GM21381 (cell line): ENCODE measurements around the gene TFG.

Experiments used
- ATAC-seq: cut with Tn5 transposase; IDR thresholded peaks from one replicate; pipeline ENCODE4 v1.9.1; 2021; ENCODE audit warnings: mild to moderate bottlenecking, moderate library complexity; ENCODE audit not compliant: unreplicated experiment

TFG gene

DNA sequence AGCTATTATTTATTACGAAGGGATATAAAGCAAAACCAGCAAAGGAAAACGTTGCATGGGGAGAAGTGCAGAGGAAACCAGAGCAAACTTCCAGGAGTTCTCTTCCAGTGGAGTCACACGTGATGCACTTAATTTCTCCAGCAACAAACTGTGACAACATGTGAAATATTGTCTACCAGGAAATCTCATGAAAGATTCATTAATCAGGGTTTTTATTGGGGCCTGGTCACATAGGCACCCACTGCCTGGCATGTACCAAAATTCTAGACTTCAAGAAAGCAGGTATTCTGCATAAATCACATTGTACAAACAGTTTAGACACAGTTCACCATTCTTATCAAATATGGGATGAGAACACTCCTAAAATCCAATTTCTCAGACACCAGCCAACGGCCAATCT lies 5.4 kb upstream of the TFG start:
- ATAC-seq = no peak

DNA sequence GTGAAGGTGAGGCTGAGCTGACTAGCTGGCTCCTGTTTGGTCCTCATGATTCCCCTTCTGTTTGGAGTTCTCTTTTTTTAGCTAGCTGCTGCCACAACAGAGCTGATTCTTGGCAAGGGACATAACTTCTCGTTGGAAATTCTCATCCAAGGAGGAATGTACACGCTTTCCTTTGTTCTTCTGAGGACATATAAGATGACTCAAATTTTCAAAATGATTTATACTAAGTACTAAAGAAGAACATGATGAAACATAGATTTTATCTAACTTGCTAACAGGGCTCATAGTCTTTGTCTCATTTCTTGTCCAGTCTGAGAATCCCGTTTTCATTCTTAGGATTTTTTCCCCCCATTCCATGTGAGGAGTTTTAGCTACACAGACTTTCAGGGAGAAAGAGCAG lies 2.9 kb upstream of the TFG start:
- ATAC-seq = no peak

DNA sequence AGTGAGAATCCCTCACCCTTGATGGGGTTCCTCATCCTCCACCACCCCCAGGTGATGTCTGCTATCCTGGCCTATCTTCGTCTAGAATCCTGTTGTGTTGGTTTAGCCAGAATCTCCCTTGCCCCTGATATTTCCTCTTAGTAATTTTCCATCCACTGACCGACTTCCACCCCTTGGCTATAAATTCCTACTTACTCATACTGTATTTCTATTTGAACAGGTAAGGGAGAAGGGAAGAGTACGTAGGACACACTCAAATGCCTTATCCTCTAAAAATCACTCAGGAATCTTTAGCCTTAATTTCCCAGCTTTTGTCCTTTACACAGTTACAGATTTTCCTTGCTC lies 678 bp upstream of the TFG start:
- no peak for ATAC-seq

DNA sequence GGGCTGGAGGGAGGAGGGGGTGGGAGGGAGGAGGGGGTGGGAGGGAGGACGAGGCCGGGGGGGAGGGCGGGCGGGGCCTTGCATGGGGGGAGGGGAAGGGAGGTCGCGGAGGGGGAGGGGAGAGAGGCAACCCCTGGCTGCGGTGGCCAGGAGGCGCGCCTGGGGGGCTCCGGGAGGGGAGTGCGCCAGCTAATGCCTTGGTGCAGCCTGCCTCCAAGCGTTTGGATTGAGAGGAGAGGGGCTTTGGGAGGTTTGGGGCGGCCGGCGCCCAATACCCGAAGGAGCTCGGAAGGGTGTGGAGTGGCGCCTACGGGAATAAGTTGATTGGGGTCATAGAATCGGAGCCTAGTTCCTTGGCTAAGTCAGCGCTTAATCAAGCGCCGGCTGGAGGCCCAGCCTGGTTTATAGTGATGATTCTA lies 557 bp downstream of the TFG start:
- ATAC-seq = no peak

DNA sequence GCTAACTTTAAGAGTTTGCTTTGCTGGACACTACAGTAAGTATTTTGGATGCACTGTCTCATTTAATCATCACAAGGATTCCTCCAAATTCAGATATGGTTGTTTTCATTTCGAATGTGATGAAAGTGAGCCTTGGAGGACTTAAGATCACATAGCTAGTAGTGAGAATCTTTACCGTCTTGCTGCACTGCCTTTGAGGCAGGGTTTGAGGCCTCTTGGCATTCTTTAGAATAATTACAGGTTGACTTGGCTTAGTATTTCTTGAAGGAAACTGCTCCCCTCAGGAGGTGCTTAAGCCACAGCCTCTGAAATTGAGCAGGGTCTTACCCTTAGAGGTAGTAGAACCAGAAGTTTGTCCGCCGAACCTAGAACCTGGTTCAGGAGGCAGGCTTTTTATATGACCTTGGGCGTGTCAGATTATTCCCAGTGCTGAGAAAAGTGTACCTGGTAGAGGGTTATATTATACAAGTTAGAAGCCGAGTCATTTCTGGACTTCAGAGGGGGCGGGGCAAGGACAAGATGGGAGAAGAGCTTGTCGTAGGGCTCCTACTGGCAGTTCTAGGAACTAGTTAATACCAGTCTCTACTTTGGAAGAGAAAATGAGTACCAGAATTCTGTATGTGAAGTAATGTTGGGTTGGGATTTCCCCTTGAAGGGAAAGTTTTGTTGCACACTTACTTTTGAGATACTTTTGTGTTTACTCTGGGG lies 1.1 kb downstream of the TFG start:
- ATAC-seq = peak; percentile 37

DNA sequence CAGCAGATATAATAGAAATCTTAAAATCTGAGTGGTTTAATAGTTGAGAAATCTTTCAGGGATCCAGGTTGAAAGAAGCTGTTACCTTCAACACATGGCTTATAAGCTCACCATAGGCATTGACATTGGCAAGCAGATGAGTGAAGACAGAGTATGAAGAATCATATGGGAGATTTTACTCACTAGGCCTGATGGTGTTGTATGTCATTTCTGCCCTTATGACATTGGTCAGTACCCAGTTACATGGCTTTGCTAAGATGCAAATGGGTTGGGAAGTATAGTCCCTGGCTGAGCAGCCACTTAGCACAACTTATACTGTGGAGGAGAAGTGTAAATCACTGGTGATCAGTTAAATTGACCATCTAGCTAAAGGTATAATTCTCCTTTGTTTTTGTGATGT lies 5.9 kb downstream of the TFG start:
- ATAC-seq = no peak

DNA sequence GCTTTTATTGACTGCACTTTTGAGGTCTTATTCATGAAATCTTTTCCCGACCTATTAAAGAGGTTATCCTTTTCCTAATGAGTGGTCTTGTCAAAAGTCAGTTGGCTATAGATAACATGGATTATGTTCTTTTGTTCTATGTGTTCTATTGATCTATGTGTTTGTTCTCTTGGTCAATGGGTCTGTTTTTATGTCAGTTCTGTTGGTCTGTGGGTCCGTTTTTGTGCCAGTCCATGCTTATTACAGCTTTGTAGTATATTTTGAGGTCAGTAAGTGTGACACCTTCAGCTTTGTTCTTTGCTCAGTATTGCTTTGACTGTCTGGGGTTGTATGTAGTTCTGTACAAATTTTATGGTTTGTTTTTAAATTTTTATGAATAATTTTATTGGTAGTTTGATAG lies 7.8 kb downstream of the TFG start:
- no peak for ATAC-seq

DNA sequence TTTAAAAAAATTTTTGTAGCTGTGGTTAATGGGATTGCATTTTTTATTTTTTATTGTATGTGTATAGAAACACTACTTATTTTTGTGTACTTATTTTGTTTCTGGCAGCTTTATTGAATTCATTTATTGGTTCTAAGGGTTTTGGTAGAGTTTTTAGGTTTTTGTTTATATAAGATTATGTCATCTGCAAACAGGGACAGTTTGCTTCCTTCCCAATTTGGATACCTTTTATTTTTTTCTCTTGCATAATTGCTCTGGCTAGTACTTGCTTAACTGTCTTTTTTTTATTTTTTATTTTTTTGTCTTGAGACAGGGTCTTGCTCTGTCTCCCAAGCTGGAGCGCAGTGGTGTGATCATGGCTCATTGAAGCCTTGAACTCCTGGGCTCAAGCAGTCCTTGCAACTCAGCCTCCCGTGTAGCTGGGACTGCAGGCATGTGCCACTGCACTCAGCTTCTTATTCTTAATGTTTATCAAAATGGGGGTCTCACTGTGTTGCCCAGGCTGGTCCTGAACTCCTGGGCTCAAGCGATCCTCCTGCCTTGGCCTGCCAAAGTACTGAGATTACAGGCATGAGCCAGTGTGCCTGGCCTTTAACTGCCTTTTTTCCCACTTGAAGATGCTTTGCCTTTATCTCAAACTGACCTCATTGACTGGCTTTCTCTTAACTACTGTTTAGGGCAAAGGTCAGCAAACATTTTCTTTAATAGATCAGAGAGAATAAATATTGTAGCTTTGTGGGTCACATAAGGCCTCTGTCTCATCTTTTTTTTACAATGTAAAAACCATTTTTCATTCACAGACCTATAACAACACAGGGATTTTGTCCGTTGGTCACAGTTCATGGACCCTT lies 8.6 kb downstream of the TFG start:
- no peak for ATAC-seq

DNA sequence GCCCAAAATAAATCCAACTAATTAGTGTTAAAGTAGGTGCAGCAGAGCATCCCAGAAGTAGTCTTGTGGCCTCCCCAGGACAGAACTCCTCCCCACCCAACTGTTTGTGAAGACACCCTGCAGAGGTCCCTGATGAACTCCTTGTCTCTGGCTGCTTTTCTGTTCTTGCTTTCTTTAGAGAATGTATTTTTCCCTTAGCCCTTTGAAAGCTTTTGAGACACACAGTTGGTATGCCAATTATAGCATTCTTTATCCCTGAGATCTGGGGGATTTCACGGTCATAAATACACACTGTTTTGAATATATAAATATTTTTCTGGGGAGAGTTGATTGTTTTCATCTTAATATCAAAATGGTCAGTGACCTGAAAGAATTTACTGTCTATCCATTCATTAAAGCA lies 9.8 kb downstream of the TFG start:
- ATAC-seq = no peak

DNA sequence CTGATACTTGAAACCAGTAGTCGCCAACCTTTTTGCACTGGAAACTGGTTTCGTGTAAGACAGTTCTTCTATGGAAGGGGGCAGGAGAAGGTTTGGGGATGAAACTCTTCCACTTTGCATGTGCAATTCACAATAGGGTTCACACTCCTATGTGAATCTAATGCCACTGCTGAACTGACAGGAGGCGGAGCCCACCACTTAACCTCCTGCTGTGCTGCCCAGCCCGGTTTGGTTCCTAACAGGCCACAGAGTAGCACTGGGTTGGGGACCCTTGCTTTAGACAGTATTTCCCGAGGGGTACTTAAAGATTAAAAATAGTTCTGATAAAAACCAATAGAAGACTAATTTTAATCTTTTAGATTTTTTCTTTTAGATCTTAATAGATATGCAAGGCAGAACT lies 11.1 kb downstream of the TFG start:
- ATAC-seq = no peak

DNA sequence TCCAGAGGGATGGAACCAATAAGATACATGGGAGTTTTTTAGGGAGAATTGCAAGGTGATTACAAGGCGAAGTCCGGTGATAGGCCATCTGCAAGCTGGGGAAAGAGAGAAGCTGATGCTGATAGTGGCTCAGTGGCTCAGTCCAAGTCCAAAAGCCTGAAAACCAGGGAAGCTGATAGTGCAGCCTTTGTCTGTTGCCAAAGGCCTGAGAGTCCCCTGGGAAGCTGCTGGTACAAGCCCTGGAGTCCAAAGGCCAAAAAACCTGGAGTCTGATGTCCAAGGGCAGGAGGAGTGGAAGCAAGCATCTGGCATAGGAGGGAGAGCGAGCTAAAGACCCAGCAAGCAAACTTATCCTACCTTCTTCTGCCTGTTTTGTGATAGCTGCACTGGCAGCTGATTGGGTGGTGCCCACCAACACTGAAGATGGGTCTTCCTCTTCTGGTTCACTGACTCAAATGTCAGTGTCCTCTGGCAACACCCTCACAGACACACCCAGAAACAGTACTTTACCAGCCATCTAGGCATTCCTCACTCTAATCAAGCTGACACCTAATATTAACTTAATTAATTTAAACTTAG lies 16.7 kb downstream of the TFG start:
- ATAC-seq = no peak

DNA sequence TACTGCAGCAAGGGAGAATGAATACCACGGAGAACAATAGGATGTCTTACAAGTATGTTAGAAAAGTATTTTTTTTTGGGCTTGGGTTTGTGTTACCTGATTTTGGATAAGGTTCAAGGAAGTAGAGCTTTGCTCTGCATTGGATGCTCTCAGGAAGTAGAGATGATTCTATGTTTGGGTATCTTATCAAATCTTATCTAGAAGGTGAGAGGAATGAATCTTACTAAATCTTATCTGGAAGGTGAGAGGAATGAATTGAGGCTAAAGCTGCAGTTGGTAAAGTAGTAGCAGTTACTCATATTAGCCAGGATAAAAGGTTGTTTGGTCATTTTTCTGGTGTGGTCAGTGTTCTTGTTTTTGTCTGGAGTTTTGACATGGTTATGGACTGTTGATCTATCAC lies 17.4 kb downstream of the TFG start:
- no peak for ATAC-seq

DNA sequence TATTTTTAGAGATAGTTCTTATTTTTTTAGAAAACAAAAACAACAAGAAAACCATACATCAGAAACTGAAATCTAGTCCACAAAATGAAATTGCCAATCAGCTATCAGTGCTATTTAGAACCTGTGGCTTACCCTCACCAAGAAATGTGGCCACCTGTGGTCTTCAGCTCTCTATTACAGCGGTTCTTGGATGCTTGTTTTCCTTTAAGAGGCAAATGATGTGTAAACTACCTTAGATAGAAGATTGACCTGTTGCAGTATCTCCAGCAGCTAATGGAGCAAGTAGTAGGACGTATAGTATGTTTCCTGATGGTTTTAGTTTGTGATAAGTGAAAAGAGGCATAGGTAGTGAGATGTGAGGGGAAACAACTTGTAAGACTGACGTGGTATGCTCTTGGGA lies 21.2 kb downstream of the TFG start:
- ATAC-seq = peak; percentile 62

DNA sequence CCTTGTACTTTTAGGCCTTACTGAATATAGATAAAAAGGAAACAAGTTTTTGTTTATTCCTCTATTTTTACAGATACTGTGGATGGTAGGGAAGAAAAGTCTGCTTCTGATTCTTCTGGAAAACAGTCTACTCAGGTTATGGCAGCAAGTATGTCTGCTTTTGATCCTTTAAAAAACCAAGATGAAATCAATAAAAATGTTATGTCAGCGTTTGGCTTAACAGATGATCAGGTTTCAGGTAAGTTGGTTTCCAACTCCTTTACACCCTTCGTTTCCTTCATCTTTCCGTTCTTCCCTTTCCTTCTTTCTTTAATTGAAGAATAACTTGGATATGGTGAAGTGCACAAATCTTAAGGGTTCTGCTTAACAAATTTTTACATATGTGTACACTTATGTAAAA lies 23.1 kb downstream of the TFG start:
- no peak for ATAC-seq

DNA sequence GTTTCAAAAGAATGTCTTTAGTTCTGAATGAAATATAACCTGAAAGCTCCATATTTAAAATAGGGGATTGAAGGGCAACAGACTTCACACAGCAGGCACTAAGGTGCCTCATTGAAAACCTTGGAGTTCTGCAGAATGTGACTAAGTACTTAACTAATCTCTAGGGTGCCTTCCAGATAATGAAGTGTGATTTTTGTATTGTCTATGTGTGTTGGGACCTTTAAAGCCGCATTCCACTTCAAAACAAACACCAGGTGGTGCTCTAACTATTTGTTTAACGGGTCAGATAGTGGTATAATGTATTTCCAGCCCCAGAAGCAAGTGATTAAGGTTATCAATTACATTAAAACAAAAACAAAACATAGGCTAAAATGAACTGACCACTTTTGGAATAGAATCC lies 28.0 kb downstream of the TFG start:
- ATAC-seq = no peak

DNA sequence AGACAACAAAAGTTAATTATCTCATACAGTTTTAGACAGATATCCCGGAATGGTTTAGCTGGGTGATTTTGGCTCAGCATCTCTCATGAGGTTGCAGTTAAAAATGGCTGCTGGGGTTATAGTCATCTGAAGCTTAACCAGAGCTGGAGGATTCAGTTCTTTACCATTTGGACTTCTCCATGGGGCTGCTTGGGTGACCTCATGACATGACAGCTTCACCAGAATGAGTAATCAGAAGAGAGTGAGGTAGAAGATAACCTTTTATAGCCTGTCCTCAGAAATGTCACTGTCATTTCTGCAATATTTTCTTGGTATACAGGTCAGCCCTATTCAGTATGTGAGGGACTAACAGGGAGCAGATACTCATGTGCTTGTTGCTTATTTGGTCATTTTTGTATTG lies 30.9 kb downstream of the TFG start:
- ATAC-seq = no peak

DNA sequence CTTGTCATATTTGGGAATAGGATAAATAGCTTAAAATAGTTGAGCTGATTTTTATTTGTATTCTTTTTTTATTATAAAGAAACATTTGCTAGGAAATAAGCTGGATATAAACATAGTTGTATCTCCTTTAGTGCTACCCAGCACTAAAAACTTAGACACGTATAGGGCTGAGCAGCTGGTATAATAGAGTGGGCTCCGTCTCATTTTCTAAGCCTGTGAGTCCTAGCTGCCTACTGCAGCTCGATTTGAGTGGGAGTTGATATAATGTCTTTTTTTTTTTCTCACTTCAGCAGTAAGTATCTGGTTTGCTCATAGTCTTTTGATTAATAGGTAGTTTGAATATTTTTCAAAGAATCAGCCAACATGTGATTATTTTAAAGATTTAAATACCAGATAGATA lies 34.2 kb downstream of the TFG start:
- ATAC-seq = no peak

DNA sequence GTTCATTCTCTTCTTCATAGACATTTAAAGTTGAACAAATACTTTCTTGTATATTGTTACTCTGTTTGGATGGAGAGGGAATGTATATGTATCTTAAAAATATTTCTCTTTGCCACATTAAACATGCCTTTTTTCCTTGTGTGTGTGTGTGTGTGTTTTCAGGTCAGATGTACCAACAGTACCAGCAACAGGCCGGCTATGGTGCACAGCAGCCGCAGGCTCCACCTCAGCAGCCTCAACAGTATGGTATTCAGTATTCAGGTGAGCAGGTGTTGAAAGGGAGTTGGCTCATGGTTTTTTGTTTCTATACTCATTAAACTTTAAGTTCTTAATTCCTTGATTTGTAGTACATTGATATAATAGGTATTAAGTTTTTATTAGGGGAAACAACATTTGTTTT lies 35.4 kb downstream of the TFG start:
- no peak for ATAC-seq

DNA sequence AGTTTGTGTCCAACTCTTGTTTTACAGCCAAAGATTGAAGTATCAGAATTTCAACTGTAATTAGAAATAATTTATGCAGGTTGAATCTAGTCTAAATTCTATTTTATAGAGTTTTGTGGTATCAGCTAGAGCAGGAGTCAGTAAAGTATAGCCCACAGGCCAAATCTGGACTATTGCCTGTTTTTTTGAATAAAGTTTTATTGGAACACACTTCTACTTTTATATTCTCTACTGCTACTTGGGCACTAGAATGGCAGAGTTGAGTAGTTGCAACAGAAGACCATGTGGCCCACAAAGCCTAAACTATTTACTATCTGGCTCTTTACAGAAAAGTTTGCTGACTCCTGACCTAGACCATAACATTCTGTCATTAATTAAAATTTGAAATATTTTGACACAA lies 36.3 kb downstream of the TFG start:
- ATAC-seq = no peak

DNA sequence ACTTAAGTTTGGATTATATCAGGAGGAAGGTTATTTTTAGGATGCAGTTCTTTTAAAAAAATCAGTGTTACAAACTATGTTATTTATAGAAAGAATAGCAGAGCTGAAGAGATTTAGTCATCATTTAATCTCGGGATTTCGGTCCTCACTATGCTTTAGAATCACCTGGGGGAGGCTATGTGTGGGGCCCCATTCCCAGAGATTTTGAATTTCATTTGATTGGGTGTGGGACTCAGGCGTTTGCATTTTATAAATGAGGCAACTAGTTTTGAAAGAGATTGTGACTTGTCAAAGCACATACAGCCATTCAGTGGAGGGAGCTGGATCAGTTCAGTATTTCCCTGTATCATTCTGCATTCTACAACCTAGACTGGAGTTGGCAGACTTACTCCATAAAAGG lies 36.8 kb downstream of the TFG start:
- no peak for ATAC-seq

DNA sequence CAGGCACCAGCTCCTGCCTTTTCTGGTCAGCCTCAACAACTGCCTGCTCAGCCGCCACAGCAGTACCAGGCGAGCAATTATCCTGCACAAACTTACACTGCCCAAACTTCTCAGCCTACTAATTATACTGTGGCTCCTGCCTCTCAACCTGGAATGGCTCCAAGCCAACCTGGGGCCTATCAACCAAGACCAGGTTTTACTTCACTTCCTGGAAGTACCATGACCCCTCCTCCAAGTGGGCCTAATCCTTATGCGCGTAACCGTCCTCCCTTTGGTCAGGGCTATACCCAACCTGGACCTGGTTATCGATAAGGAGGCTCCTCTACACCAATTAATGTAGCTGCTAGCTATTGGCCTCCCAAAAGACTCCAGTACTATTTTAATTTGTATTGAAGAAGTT lies 38.9 kb downstream of the TFG start:
- ATAC-seq = no peak

DNA sequence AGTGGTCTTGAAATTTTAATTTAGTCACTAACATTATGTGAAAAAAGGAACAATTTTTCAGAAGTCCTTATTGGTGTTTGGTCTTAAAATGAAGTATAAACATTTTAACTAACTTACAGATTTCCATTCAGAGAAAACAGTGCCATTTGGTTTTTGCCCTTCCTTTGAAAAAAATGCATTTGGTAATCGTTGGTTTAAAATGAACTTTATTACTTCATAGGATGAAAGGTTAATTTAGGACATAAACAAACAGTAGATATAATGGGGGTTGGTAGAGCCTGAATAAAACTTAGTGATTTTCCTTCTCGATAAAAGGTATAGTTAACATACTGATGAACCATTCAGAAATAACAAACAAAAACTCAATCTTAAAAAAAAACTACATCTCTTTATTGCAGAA lies 39.7 kb downstream of the TFG start:
- ATAC-seq = no peak
